GM10847 (cell line): Measurements from ENCODE around the gene CYP4F2.
A peak's percentile ranks its signal among the peaks of the same experiment; 100 is the strongest.

ENCODE experiments used
- POLR2A ChIP-seq: IDR thresholded peaks from 2 replicates; pipeline ENCODE4 v1.6.1; 2011; ENCODE audit not compliant: insufficient read length; ENCODE audit errors: extremely low read depth

Gene CYP4F2

GRCh38 chr19:15862444-15862843, 35.4 kb downstream of the CYP4F2 start:
- no peak for TF ChIP-seq POLR2A

- TF ChIP-seq POLR2A = no peak
Measured at GRCh38 chr19:15860522-15860921, 37.4 kb downstream of the CYP4F2 start.

- TF ChIP-seq POLR2A = no peak
Measured at GRCh38 chr19:15859187-15859586, 38.7 kb downstream of the CYP4F2 start.

- no peak for TF ChIP-seq POLR2A
Measured at GRCh38 chr19:15850385-15850784, 47.5 kb downstream of the CYP4F2 start.

- no peak for TF ChIP-seq POLR2A
Measured at GRCh38 chr19:15846923-15847322, 51.0 kb downstream of the CYP4F2 start.

GRCh38 chr19:15843203-15843893, 54.5 kb downstream of the CYP4F2 start:
- TF ChIP-seq POLR2A = no peak

GRCh38 chr19:15841875-15842569, 55.9 kb downstream of the CYP4F2 start:
- no peak for TF ChIP-seq POLR2A

- no peak for TF ChIP-seq POLR2A
Measured at GRCh38 chr19:15840833-15841232, 57.0 kb downstream of the CYP4F2 start.

- no peak for TF ChIP-seq POLR2A
Measured at GRCh38 chr19:15838351-15838750, 59.5 kb downstream of the CYP4F2 start.

- TF ChIP-seq POLR2A = no peak
Measured at GRCh38 chr19:15837221-15837731, 60.6 kb downstream of the CYP4F2 start.

GRCh38 chr19:15836330-15837220, 61.3 kb downstream of the CYP4F2 start:
- peak; percentile 73 for TF ChIP-seq POLR2A

GRCh38 chr19:15831626-15832025, 66.2 kb downstream of the CYP4F2 start:
- no peak for TF ChIP-seq POLR2A

GRCh38 chr19:15829786-15830185, 68.1 kb downstream of the CYP4F2 start:
- TF ChIP-seq POLR2A = no peak

- TF ChIP-seq POLR2A = no peak
Measured at GRCh38 chr19:15829306-15829698, 68.6 kb downstream of the CYP4F2 start.

GRCh38 chr19:15828121-15828610, 69.7 kb downstream of the CYP4F2 start:
- no peak for TF ChIP-seq POLR2A
